ENCODE measurements around the gene TTC3.

Gene TTC3

GRCh38 chr21:37233551-37234146 is 160.6 kb downstream of the TTC3 start:
- no peak overlapping the region for H3K4me3 ChIP-seq (ENCODE audit: low read depth, low read length)
- no peak for DNase-seq (ENCODE audit: low read depth)
- TF ChIP-seq, protein P1, sequence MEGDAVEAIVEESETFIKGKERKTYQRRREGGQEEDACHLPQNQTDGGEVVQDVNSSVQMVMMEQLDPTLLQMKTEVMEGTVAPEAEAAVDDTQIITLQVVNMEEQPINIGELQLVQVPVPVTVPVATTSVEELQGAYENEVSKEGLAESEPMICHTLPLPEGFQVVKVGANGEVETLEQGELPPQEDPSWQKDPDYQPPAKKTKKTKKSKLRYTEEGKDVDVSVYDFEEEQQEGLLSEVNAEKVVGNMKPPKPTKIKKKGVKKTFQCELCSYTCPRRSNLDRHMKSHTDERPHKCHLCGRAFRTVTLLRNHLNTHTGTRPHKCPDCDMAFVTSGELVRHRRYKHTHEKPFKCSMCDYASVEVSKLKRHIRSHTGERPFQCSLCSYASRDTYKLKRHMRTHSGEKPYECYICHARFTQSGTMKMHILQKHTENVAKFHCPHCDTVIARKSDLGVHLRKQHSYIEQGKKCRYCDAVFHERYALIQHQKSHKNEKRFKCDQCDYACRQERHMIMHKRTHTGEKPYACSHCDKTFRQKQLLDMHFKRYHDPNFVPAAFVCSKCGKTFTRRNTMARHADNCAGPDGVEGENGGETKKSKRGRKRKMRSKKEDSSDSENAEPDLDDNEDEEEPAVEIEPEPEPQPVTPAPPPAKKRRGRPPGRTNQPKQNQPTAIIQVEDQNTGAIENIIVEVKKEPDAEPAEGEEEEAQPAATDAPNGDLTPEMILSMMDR (IDR thresholded peaks at IDR 0.05; ENCODE audit: low read depth, low read length, missing control alignments): no peak

- TF ChIP-seq, protein P1 (IDR thresholded peaks at IDR 0.05; ENCODE audit: low read depth, low read length, missing control alignments): no peak
- no peak overlapping the region for H3K4me3 ChIP-seq (ENCODE audit: low read depth, low read length)
- no peak for DNase-seq (ENCODE audit: low read depth)
Measured at GRCh38 chr21:37237346-37237745, 164.3 kb downstream of the TTC3 start.

- TF ChIP-seq, protein P1 (IDR thresholded peaks at IDR 0.05; ENCODE audit: low read depth, low read length, missing control alignments): no peak
- no peak for DNase-seq (ENCODE audit: low read depth)
- no peak overlapping the region for H3K4me3 ChIP-seq (ENCODE audit: low read depth, low read length)
Measured at GRCh38 chr21:37237764-37238163, 164.7 kb downstream of the TTC3 start.

DNA sequence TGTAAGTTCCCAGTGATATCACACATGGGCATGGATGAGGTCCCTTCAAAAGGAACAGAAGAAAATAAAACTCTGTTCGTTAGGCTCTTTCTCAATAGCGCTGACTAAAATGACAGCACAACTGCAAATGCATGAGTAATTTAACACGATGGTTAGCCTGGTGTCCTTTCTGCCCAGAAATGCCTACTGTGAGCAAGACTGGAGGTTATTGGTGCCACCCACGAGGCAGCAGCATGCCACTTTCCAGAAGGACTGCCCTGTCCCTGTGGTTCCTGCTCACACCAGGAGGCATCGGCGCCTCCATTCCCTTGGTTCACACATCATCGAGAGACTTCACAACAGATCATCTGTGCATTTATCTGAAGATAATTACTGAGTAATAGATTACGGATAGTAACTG is 167.9 kb downstream of the TTC3 start:
- no peak overlapping the region for H3K4me3 ChIP-seq (ENCODE audit: low read depth, low read length)
- TF ChIP-seq, protein P1 (IDR thresholded peaks at IDR 0.05; ENCODE audit: low read depth, low read length, missing control alignments): no peak
- DNase-seq (ENCODE audit: low read depth): no peak

- TF ChIP-seq, protein P1 (IDR thresholded peaks at IDR 0.05; ENCODE audit: low read depth, low read length, missing control alignments): no peak
- no peak for DNase-seq (ENCODE audit: low read depth)
- no peak overlapping the region for H3K4me3 ChIP-seq (ENCODE audit: low read depth, low read length)
Measured at GRCh38 chr21:37241426-37241825, 168.4 kb downstream of the TTC3 start.

GRCh38 chr21:37243961-37244360 is 170.9 kb downstream of the TTC3 start:
- DNase-seq (ENCODE audit: low read depth): no peak
- no peak overlapping the region for H3K4me3 ChIP-seq (ENCODE audit: low read depth, low read length)
- TF ChIP-seq, protein P1 (IDR thresholded peaks at IDR 0.05; ENCODE audit: low read depth, low read length, missing control alignments): no peak

- TF ChIP-seq, protein P1 (IDR thresholded peaks at IDR 0.05; ENCODE audit: low read depth, low read length, missing control alignments): no peak
- DNase-seq (ENCODE audit: low read depth): no peak
- no peak overlapping the region for H3K4me3 ChIP-seq (ENCODE audit: low read depth, low read length)
Measured at GRCh38 chr21:37244501-37245095, 171.5 kb downstream of the TTC3 start.
